Muscle of leg (tissue), 11 donors: ENCODE data around the gene MAEA. TPM values are rescaled to one million over a fixed set of nuclear protein-coding genes. Genes with fewer than 3 reads are reported as not detected.
A peak's percentile ranks its signal among the peaks of the same experiment; 100 is the strongest.

ENCODE experiments used
- DNase-seq: peaks from one replicate; pipeline ENCODE4 v3.0.0; 2013
- H3K27ac ChIP-seq: one replicate; pipeline ENCODE4 v1.5.1; 2013; ENCODE audit warnings: mild to moderate bottlenecking, low read length, control low read depth
- H3K27me3 ChIP-seq: one replicate; pipeline ENCODE4 v1.6.1; 2013; ENCODE audit warnings: low read length; ENCODE audit not compliant: control insufficient read depth, insufficient read depth
- H3K36me3 ChIP-seq: one replicate; pipeline ENCODE4 v1.6.1; 2013; ENCODE audit warnings: low read length; ENCODE audit not compliant: control insufficient read depth, insufficient read depth
- H3K4me1 ChIP-seq: one replicate; pipeline ENCODE4 v1.6.1; 2013; ENCODE audit warnings: low read length; ENCODE audit not compliant: control insufficient read depth, insufficient read depth
- H3K4me3 ChIP-seq: one replicate; pipeline ENCODE4 v1.5.1; 2013; ENCODE audit warnings: low read length, control low read depth
- H3K9me3 ChIP-seq: replicated peaks from 2 replicates; pipeline ENCODE4 v1.6.1; 2013; ENCODE audit warnings: low read depth, low read length; ENCODE audit not compliant: control insufficient read depth
- WGBS: methylation state at CpG from one replicate; pipeline ENCODE4 v1.1.5; 2013; ENCODE audit warnings: missing lambda C conversion rate; ENCODE audit not compliant: insufficient coverage; 5-methylcytosine and 5-hydroxymethylcytosine counted together
- polyA plus RNA-seq, 8 donors: library from polyadenylated mRNA; unstranded; fragments of 120-200 nt; gene quantifications; one replicate each; pipeline versions ENCODE4 v1.2.1 to v1.2.3, GENCODE V29; 2013; ENCODE audit warnings: inconsistent platforms in 1 of 8, low replicate concordance in 1 of 8; ENCODE audit not compliant: insufficient read length in 8 of 8, insufficient read depth in 1 of 8
- total RNA-seq: library from RNA; stranded (reverse); fragments of 120-200 nt; gene quantifications from one replicate; pipeline ENCODE4 v1.2.4, GENCODE V29; 2013

Gene MAEA
- total and polyA plus RNA-seq, 9 donors = 30.5 to 49.6 (median 40.8) TPM

GRCh38 chr4:1353186-1354055 lies 63.7 kb downstream of the MAEA start:
- 87% methylated on average over 26 of the region's 30 CpGs for WGBS
- H3K4me1 ChIP-seq = peaks cover 9% of the 10 kb centered on the region
- no peaks in the 10 kb centered on the region for H3K27me3 ChIP-seq
- no peak overlapping the region for H3K4me3 ChIP-seq
- no peak for DNase-seq
- H3K27ac ChIP-seq = no peak overlapping the region
- peaks cover 50% of the 10 kb centered on the region for H3K36me3 ChIP-seq
- H3K9me3 ChIP-seq = no peaks in the 10 kb centered on the region

- no peak overlapping the region for H3K27ac ChIP-seq
- H3K36me3 ChIP-seq = peaks cover 50% of the 10 kb centered on the region
Observed at GRCh38 chr4:1354136-1354982, 64.7 kb downstream of the MAEA start.

GRCh38 chr4:1354983-1355275 lies 65.2 kb downstream of the MAEA start:
- Histone ChIP-seq H3K27me3 (no peaks in the 10 kb centered on the region), H3K4me3 (no peak overlapping the region), H3K9me3 (no peaks in the 10 kb centered on the region), H3K27ac (no peak overlapping the region), H3K4me1 (peaks cover 5% of the 10 kb centered on the region), H3K36me3 (peaks cover 46% of the 10 kb centered on the region)
- no peak for DNase-seq
- 85% methylated on average over 14 of the region's 18 CpGs for WGBS

More at GRCh38 chr4:1354136-1354982, 64.7 kb downstream of the MAEA start:
- DNase-seq = no peak
- Histone ChIP-seq H3K27me3 (no peaks in the 10 kb centered on the region), H3K4me1 (peaks cover 5% of the 10 kb centered on the region), H3K9me3 (no peaks in the 10 kb centered on the region), H3K4me3 (no peak overlapping the region)
- 82% methylated on average over 26 of the region's 36 CpGs for WGBS

GRCh38 chr4:1355378-1355777 lies 65.7 kb downstream of the MAEA start:
- H3K4me3 ChIP-seq = no peak overlapping the region
- H3K4me1 ChIP-seq = peaks cover 5% of the 10 kb centered on the region
- WGBS = 91% methylated on average over 14 of the region's 14 CpGs
- no peak overlapping the region for H3K27ac ChIP-seq
- DNase-seq = no peak
- H3K9me3 ChIP-seq = no peaks in the 10 kb centered on the region
- H3K36me3 ChIP-seq = peaks cover 42% of the 10 kb centered on the region
- no peaks in the 10 kb centered on the region for H3K27me3 ChIP-seq

GRCh38 chr4:1356181-1356998 lies 66.7 kb downstream of the MAEA start:
- H3K9me3 ChIP-seq = no peaks in the 10 kb centered on the region
- no peaks in the 10 kb centered on the region for H3K27me3 ChIP-seq
- H3K4me3 ChIP-seq = no peak overlapping the region
- 50% methylated on average over 26 of the region's 28 CpGs for WGBS
- H3K36me3 ChIP-seq = peaks cover 40% of the 10 kb centered on the region
- DNase-seq = peak; percentile 67
- peaks cover 5% of the 10 kb centered on the region for H3K4me1 ChIP-seq
- no peak overlapping the region for H3K27ac ChIP-seq

GRCh38 chr4:1357356-1358248 lies 67.9 kb downstream of the MAEA start:
- H3K9me3 ChIP-seq = no peaks in the 10 kb centered on the region
- H3K4me1 ChIP-seq = no peaks in the 10 kb centered on the region
- no peak overlapping the region for H3K4me3 ChIP-seq
- no peak overlapping the region for H3K27ac ChIP-seq
- WGBS = 88% methylated on average over 25 of the region's 27 CpGs
- H3K27me3 ChIP-seq = no peaks in the 10 kb centered on the region
- peaks cover 33% of the 10 kb centered on the region for H3K36me3 ChIP-seq
- no peak for DNase-seq

GRCh38 chr4:1358421-1359143 lies 68.9 kb downstream of the MAEA start:
- Histone ChIP-seq H3K4me1 (no peaks in the 10 kb centered on the region), H3K36me3 (peaks cover 25% of the 10 kb centered on the region), H3K27ac (no peak overlapping the region), H3K27me3 (no peaks in the 10 kb centered on the region), H3K4me3 (no peak overlapping the region), H3K9me3 (no peaks in the 10 kb centered on the region)
- DNase-seq = no peak
- 80% methylated on average over 24 of the region's 38 CpGs for WGBS

- WGBS = 72% methylated on average over 3 of the region's 14 CpGs
- H3K36me3 ChIP-seq = peaks cover 25% of the 10 kb centered on the region
- H3K9me3 ChIP-seq = no peaks in the 10 kb centered on the region
- H3K27ac ChIP-seq = no peak overlapping the region
- no peak for DNase-seq
- no peak overlapping the region for H3K4me3 ChIP-seq
- H3K4me1 ChIP-seq = no peaks in the 10 kb centered on the region
- no peaks in the 10 kb centered on the region for H3K27me3 ChIP-seq
Observed at GRCh38 chr4:1359144-1359501, 69.4 kb downstream of the MAEA start.

- DNase-seq = no peak
- Histone ChIP-seq H3K4me1 (no peaks in the 10 kb centered on the region), H3K9me3 (no peaks in the 10 kb centered on the region), H3K4me3 (no peak overlapping the region), H3K36me3 (peaks cover 20% of the 10 kb centered on the region), H3K27me3 (no peaks in the 10 kb centered on the region), H3K27ac (no peak overlapping the region)
- WGBS = 90% methylated on average over 16 of the region's 16 CpGs
Observed at GRCh38 chr4:1359976-1360375, 70.3 kb downstream of the MAEA start.
